ENCODE measurements around the gene PRDM16. TPM values are rescaled to one million over a fixed set of nuclear protein-coding genes. Genes with fewer than 3 reads are reported as not detected.

Gene PRDM16
- total and polyA plus RNA-seq, 2 of the 13 experiments (the other 11 are each of a cell fraction or from before 2014, with no cell fraction given), result 0.15 to 0.81 TPM

GRCh38 chr1:3077081-3077480 is 8.1 kb downstream of the PRDM16 start:
- H3K4me3 ChIP-seq (replicated peaks in 1 of 3; ENCODE audit: insufficient read depth in 1 of 3, low read depth in 2 of 3, low read length in 3 of 3), result no peak overlapping the region
- FAIRE-seq, result no peak

More at GRCh38 chr1:3077081-3077480, 8.1 kb downstream of the PRDM16 start:
- Histone ChIP-seq H3K4me2 (ENCODE audit: low read depth, low read length) (no peak overlapping the region), H4K20me1 (ENCODE audit: insufficient read depth, low read length) (no peaks in the 10 kb centered on the region), H2AFZ (ENCODE audit: low read length) (no peak overlapping the region), H3K9me3 (ENCODE audit: low read length) (no peaks in the 10 kb centered on the region), H3K9ac (ENCODE audit: insufficient read depth, low read depth, low read length) (no peak overlapping the region), H3K27ac (ENCODE audit: extremely low read length, insufficient read depth, low read length) (no peak overlapping the region), H3K79me2 (ENCODE audit: insufficient read depth, low read length) (no peaks in the 10 kb centered on the region), H3K27me3 (ENCODE audit: control insufficient read depth in 1 of 2, insufficient read depth in 2 of 2, low read length in 2 of 2) (peaks cover 8 to 17% of the 10 kb centered on the region in 2 experiments; a peak in 4 of 5 replicates), H3K4me1 (ENCODE audit: insufficient read depth, low read length) (peaks cover 4% of the 10 kb centered on the region), H3K36me3 (replicated peaks in 1 of 2; ENCODE audit: control insufficient read depth in 1 of 2, insufficient read depth in 2 of 2, low read length in 2 of 2) (no peaks in the 10 kb centered on the region)
- in situ Hi-C loops (cut with HindIII; ENCODE audit: extremely low pct_ligation_motif_present, low pct_unique_long_range_greater_than_20kb) (no loop called here), intact Hi-C loops (cut with micrococcal nuclease; ENCODE audit: unreplicated experiment) (no loop called here)
- BruUV-seq (replicated peaks), result no TSS peak
- no peak for ATAC-seq
- CTCF ChIA-PET (ENCODE audit: low intra/inter-chr PET ratio, low total read pairs), result no interaction called here
- WGBS (ENCODE audit: low lambda C conversion rate), result 47% methylated on average over 4 of the region's 9 CpGs
- no peak for DNase-seq (ENCODE audit: low spot score)
- POLR2A ChIA-PET, result no interaction called here
- TF ChIP-seq ZNF660 (CRISPR knock-in tag; IDR thresholded peaks at IDR 0.05; ENCODE audit: borderline replicate concordance, low read depth) (no peak), ZNF256 (CRISPR knock-in tag; conservative IDR thresholded peaks at IDR 0.05) (no peak), FOXO4 (CRISPR knock-in tag; conservative IDR thresholded peaks at IDR 0.05) (no peak), DMTF1 (CRISPR knock-in tag; IDR thresholded peaks at IDR 0.05) (no peak), ZNF800 (CRISPR knock-in tag; IDR thresholded peaks at IDR 0.05) (no peak), FOXO1 (CRISPR knock-in tag; IDR thresholded peaks at IDR 0.05) (no peak), ZKSCAN8 (CRISPR knock-in tag; IDR thresholded peaks at IDR 0.05; ENCODE audit: borderline replicate concordance) (no peak), SNAPC4 (CRISPR knock-in tag; IDR thresholded peaks at IDR 0.05) (no peak)
